Smooth muscle cell (in vitro differentiated cells): ENCODE data around the gene AQP6. TPM values are rescaled to one million over a fixed set of nuclear protein-coding genes. Genes with fewer than 3 reads are reported as not detected.
"Not testable (repeated sequence)": the region's sequence is repeated elsewhere in the genome, so short reads cannot be mapped to it uniquely, and the experiment has no call there.

Experiments
- DNase-seq: peaks from one replicate; lab custom pipeline; 2025; ENCODE audit not compliant: unreplicated experiment; lab: John Stamatoyannopoulos, UW
- H2AFZ ChIP-seq: fragments of 200-600 bp; sonication (generic); 2 replicates; pipeline ENCODE4 v1.6.0; 2016; ENCODE audit warnings: antibody characterized with exemption, low read depth, mild to moderate bottlenecking
- H3F3A ChIP-seq: fragments of 200-600 bp; sonication (generic); 2 replicates; pipeline ENCODE4 v1.6.0; 2017; ENCODE audit warnings: antibody characterized with exemption, low read depth
- H3K27ac ChIP-seq: fragments of 200-600 bp; sonication (generic); 2 replicates; pipeline ENCODE4 v1.5.1; 2016; ENCODE audit warnings: low read depth, mild to moderate bottlenecking
- H3K27me3 ChIP-seq: fragments of 200-600 bp; sonication (generic); 2 replicates; pipeline ENCODE4 v1.6.1; 2016; ENCODE audit warnings: low read depth, mild to moderate bottlenecking
- H3K36me3 ChIP-seq: fragments of 200-600 bp; sonication (generic); 2 replicates; pipeline ENCODE4 v1.5.1; 2016; ENCODE audit warnings: low read depth
- H3K4me1 ChIP-seq: fragments of 200-600 bp; sonication (generic); 2 replicates; pipeline ENCODE4 v1.5.1; 2016; ENCODE audit warnings: low read depth
- H3K4me2 ChIP-seq: fragments of 200-600 bp; sonication (generic); 2 replicates; pipeline ENCODE4 v1.6.0; 2016; ENCODE audit warnings: mild to moderate bottlenecking
- H3K4me3 ChIP-seq: fragments of 200-600 bp; sonication (generic); 2 replicates; pipeline ENCODE4 v1.5.1; 2016; ENCODE audit warnings: mild to moderate bottlenecking
- H3K79me2 ChIP-seq: fragments of 200-600 bp; sonication (generic); 2 replicates; pipeline ENCODE4 v1.6.0; 2016; ENCODE audit warnings: low read depth, mild to moderate bottlenecking
- H3K9ac ChIP-seq: fragments of 200-600 bp; sonication (generic); 2 replicates; pipeline ENCODE4 v1.6.0; 2016; ENCODE audit warnings: low read depth
- H3K9me3 ChIP-seq: fragments of 200-600 bp; sonication (generic); replicated peaks from 2 replicates; pipeline ENCODE4 v1.5.1; 2016; ENCODE audit warnings: low read depth
- H4K20me1 ChIP-seq: fragments of 200-600 bp; sonication (generic); 2 replicates; pipeline ENCODE4 v1.6.0; 2016; ENCODE audit warnings: low read depth
- WGBS: methylation state at CpG from one replicate; pipeline ENCODE4 v1.1.7; 2016; ENCODE audit warnings: low lambda C conversion rate; 5-methylcytosine and 5-hydroxymethylcytosine counted together
- polyA plus RNA-seq: library from polyadenylated mRNA; unstranded; fragments of >200 nt; fragmentation: Nextera tagmentation; extraction: Ambion mirVana; gene quantifications from 2 replicates; pipeline ENCODE4 v1.2.1, GENCODE V29; 2016
- total RNA-seq: library from RNA; depleted of rRNA; stranded (reverse); fragments of >200 nt; gene quantifications from 2 replicates; pipeline ENCODE4 v1.2.3, GENCODE V29; 2014
- TF ChIP-seq, protein P1 (sequence below): fragments of 200-600 bp; sonication (generic); IDR thresholded peaks from 2 replicates; pipeline ENCODE4 v1.5.1; 2017; ENCODE audit warnings: borderline replicate concordance, mild to moderate bottlenecking, antibody characterized with exemption; ENCODE audit not compliant: insufficient read depth, poor library complexity, severe bottlenecking

AQP6 gene
- total and polyA plus RNA-seq, 2 experiments from 2014 or later, result not detected

DNA sequence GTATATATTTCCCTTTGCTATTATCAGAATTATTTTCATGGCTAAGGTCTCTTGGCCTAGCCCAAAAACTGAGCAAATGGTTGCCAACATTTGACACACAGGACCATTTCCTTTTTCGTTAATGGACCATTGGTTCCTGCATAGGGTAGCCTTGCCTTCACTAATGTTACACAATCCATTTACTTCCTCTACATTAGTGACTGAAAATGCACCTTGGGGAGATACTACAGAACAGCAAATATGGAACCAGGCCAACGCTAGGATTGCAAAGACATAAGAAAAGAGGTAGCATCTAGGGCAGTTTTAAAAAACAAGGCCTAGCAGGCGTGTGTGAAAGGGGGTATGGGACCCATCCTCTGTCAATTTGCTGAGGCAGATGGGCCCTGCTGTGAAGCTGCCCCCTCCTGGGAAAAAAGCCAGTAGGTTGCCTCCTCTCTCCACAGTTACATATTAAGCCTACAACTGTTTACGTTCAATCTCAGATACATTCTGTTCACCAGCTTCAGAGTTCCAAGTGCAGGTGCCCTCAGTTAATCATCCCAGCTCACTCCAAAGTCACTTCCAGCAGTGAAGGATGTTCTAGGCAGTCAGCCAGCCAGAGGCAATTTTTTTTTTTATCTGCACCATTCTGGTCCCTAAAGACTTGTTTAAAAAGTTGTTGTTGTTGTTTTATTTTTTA lies 15.0 kb downstream of the AQP6 start:
- Histone ChIP-seq H3K4me3 (no peak overlapping the region), H3K36me3 (no peaks in the 10 kb centered on the region), H3K27ac (no peak overlapping the region), H4K20me1 (peaks cover 4% of the 10 kb centered on the region), H2AFZ (no peak overlapping the region), H3K4me2 (no peak overlapping the region), H3F3A (peaks cover 16% of the 10 kb centered on the region), H3K9ac (no peak overlapping the region), H3K27me3 (no peaks in the 10 kb centered on the region), H3K79me2 (no peaks in the 10 kb centered on the region), H3K4me1 (peaks cover 15% of the 10 kb centered on the region), H3K9me3 (no peaks in the 10 kb centered on the region)
- TF ChIP-seq, protein P1, sequence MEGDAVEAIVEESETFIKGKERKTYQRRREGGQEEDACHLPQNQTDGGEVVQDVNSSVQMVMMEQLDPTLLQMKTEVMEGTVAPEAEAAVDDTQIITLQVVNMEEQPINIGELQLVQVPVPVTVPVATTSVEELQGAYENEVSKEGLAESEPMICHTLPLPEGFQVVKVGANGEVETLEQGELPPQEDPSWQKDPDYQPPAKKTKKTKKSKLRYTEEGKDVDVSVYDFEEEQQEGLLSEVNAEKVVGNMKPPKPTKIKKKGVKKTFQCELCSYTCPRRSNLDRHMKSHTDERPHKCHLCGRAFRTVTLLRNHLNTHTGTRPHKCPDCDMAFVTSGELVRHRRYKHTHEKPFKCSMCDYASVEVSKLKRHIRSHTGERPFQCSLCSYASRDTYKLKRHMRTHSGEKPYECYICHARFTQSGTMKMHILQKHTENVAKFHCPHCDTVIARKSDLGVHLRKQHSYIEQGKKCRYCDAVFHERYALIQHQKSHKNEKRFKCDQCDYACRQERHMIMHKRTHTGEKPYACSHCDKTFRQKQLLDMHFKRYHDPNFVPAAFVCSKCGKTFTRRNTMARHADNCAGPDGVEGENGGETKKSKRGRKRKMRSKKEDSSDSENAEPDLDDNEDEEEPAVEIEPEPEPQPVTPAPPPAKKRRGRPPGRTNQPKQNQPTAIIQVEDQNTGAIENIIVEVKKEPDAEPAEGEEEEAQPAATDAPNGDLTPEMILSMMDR, result no peak
- 99% methylated on average over 4 of the region's 4 CpGs for WGBS
- DNase-seq, result no peak

DNA sequence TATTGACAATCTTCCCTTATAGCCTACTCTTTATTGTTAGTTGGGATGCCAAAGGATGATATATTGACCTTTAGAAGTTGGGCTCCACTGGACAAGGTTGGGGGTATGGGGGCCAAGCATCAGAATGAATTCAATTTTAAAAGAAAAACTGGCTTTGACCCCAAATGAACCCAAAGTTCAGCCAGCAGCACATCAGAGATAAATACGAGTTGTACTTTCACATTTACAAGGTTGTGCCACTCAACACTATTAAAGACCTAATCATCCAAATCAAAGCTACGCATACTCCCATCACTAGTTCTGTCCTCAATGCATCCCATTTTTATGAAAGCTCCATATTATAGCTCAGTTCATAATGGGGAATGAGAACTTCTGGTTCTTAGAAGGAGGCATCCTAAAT lies 16.7 kb downstream of the AQP6 start:
- H2AFZ ChIP-seq, H3K27me3 ChIP-seq, DNase-seq, H3K4me3 ChIP-seq, H3K79me2 ChIP-seq, H3K4me2 ChIP-seq, H3K27ac ChIP-seq, H3K9me3 ChIP-seq, H3K36me3 ChIP-seq, H3K9ac ChIP-seq, H4K20me1 ChIP-seq: not testable (repeated sequence)
- peaks cover 13% of the 10 kb centered on the region for H3F3A ChIP-seq
- WGBS, result 93% methylated on average over 2 of the region's 2 CpGs
- peaks cover 11% of the 10 kb centered on the region for H3K4me1 ChIP-seq

DNA sequence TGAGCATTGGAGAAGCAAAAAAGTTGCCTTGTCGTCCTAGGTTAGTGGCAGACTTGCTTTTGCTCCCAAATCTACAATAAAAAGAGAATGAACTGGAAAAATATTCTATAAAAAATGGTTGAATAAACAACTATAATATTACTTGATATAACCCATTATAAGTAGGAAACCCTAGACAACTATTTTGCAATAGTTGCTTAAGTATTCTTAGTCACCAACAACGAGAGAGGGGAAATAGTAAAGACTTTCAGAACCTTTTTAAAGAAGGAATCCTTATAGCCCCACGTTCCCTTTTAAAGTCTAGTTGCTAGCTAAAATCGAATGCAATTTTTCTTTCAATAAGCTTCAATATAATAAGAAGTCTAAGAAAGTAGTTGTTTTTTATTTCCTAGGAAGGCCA lies 17.5 kb downstream of the AQP6 start:
- no peak overlapping the region for H3K9ac ChIP-seq
- peaks cover 2% of the 10 kb centered on the region for H3K4me1 ChIP-seq
- H3K4me2 ChIP-seq, result no peak overlapping the region
- no peaks in the 10 kb centered on the region for H3K27me3 ChIP-seq
- H4K20me1 ChIP-seq, result no peaks in the 10 kb centered on the region
- H3K4me3 ChIP-seq, result no peak overlapping the region
- WGBS, result 84% methylated on average over 4 of the region's 4 CpGs
- no peak overlapping the region for H3K27ac ChIP-seq
- DNase-seq, result no peak
- no peak overlapping the region for H2AFZ ChIP-seq
- no peaks in the 10 kb centered on the region for H3K79me2 ChIP-seq
- no peaks in the 10 kb centered on the region for H3K9me3 ChIP-seq
- peaks cover 3% of the 10 kb centered on the region for H3K36me3 ChIP-seq
- TF ChIP-seq, protein P1, result no peak
- H3F3A ChIP-seq, result peaks cover 6% of the 10 kb centered on the region

DNA sequence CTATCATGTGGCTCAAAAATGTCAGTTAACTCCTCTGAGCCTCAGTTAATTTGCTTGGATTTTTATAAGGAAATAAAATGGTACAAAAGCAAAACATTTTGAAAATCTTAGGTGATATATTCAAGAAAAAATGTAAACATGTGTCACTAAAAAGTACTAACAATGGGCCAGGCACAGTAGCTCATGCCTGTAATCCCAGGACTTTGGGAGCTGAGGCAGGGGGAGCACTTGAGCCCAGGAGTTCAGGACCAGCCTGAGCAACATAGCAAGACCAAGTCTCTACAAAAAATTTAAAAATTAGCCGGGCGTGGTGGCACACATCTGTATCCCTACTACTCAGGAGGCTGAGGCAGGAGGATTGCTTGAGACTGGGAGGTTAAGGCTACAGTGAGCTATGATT lies 25.7 kb downstream of the AQP6 start:
- no peaks in the 10 kb centered on the region for H3K4me1 ChIP-seq
- no peak overlapping the region for H3K27ac ChIP-seq
- DNase-seq, result no peak
- no peaks in the 10 kb centered on the region for H3F3A ChIP-seq
- no peak overlapping the region for H3K4me3 ChIP-seq
- no peak overlapping the region for H2AFZ ChIP-seq
- H3K79me2 ChIP-seq, result no peaks in the 10 kb centered on the region
- H3K27me3 ChIP-seq, result no peaks in the 10 kb centered on the region
- H3K36me3 ChIP-seq, result peaks cover 3% of the 10 kb centered on the region
- no peak overlapping the region for H3K9ac ChIP-seq
- H3K4me2 ChIP-seq, result no peak overlapping the region
- H3K9me3 ChIP-seq, result no peaks in the 10 kb centered on the region
- TF ChIP-seq, protein P1, result no peak
- H4K20me1 ChIP-seq, result no peaks in the 10 kb centered on the region
- WGBS, result 94% methylated on average over 2 of the region's 2 CpGs
